GM12873 (cell line): ENCODE measurements around the gene SARS1.

Experiments
- TF ChIP-seq, protein P1 (sequence below): IDR thresholded peaks from 2 replicates; pipeline ENCODE4 v1.5.1; 2012; ENCODE audit warnings: low read depth, mild to moderate bottlenecking, moderate library complexity, low read length, control low read depth; ENCODE audit not compliant: insufficient read depth; ENCODE audit errors: missing control alignments

SARS1 gene

DNA sequence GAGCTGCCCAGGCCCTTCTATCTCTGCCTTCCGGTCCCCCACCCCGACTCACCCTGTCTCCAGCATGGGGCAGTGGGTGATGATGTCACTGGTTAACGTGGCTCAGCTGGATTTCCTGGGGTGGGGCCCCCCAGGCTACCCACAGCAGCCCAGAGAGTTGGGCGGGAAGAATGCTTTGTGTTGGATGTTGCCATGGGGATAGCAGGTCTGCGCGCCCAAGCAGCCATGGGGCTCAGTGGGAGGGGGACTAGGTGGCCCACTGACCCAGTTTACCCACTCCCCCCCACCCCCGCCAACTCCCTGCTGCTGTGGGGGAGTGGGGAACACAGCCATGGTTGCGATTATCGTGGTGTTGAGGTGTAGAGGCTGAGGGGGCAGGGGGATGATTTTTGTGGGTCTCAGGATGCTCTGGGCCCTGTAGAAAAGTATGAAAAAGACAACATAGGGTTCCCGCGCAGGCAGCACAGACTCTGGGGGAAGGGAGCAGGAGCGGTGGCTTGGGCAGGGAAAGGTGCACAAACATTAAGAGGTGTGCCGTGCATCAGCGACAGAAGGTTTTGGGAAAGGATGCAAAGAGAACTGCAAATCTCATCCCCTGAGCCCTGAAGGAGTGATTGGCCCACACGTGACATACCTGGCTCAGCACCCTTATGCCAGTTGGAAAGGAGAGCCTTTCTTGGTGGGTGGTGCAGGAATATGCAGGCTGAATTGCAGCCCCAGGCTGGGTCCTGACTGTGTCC is 44.1 kb downstream of the SARS1 start:
- TF ChIP-seq, protein P1, sequence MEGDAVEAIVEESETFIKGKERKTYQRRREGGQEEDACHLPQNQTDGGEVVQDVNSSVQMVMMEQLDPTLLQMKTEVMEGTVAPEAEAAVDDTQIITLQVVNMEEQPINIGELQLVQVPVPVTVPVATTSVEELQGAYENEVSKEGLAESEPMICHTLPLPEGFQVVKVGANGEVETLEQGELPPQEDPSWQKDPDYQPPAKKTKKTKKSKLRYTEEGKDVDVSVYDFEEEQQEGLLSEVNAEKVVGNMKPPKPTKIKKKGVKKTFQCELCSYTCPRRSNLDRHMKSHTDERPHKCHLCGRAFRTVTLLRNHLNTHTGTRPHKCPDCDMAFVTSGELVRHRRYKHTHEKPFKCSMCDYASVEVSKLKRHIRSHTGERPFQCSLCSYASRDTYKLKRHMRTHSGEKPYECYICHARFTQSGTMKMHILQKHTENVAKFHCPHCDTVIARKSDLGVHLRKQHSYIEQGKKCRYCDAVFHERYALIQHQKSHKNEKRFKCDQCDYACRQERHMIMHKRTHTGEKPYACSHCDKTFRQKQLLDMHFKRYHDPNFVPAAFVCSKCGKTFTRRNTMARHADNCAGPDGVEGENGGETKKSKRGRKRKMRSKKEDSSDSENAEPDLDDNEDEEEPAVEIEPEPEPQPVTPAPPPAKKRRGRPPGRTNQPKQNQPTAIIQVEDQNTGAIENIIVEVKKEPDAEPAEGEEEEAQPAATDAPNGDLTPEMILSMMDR: no peak

DNA sequence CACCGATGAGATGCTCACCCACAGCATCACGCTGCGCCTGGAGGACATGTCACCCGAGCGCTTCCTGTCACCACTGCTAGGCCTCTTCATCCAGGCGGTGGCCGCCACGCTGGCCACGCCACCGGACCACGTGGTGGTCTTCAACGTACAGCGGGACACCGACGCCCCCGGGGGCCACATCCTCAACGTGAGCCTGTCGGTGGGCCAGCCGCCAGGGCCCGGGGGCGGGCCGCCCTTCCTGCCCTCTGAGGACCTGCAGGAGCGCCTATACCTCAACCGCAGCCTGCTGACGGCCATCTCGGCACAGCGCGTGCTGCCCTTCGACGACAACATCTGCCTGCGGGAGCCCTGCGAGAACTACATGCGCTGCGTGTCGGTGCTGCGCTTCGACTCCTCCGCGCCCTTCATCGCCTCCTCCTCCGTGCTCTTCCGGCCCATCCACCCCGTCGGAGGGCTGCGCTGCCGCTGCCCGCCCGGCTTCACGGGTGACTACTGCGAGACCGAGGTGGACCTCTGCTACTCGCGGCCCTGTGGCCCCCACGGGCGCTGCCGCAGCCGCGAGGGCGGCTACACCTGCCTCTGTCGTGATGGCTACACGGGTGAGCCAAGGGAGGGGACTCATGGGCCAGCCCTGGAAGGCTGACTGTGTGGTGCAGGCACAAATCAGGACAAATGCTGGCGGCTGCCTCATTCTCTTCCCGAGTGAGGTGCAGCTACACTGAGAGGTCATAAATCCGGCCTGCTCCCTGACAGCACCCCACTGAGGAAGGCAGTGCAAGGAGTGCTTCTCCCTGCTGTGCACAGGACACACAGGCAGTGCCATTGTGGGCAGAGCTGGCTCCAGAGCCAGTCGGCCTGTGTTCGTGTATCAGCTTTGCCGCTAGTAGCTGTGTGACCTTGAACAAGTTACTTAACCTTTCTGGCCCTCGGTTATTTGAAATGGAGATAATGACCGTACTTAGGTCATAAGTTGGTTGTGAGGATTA is 45.1 kb downstream of the SARS1 start:
- TF ChIP-seq, protein P1: no peak

GRCh38 chr1:109259674-109260557 is 46.2 kb downstream of the SARS1 start:
- TF ChIP-seq, protein P1: no peak

- TF ChIP-seq, protein P1: no peak
Observed at GRCh38 chr1:109261006-109261405, 47.3 kb downstream of the SARS1 start.

- TF ChIP-seq, protein P1: no peak
Observed at GRCh38 chr1:109261578-109261977, 47.9 kb downstream of the SARS1 start.

GRCh38 chr1:109262231-109263055 is 48.7 kb downstream of the SARS1 start:
- TF ChIP-seq, protein P1: no peak
